Measurements from ENCODE around the gene CCL27.
"Not testable (repeated sequence)": the region's sequence is repeated elsewhere in the genome, so short reads cannot be mapped to it uniquely, and the experiment has no call there.

CCL27 gene

DNA sequence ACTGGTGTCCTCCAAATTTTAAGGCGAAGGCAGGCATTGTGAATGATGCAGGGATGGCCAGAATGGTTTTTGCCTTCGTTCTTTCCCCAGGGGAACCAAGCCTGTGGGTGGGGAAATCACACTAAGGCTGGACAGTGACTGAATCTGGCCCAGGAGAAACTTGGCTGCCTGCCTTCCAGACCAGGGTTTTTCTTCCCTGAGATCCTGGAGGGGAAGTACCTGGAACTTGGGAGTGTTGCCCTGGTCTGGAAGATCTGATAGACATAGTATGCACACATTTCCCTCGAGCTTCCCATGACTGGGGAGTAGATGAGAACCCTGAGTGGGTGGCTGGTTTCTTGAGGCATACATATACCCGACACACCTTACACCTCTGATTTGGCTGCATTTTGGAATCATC is 11.1 kb downstream of the CCL27 start:
- no peak for DNase-seq (ENCODE audit: low spot score)

GRCh38 chr9:34650816-34651215 is 11.6 kb downstream of the CCL27 start:
- DNase-seq (ENCODE audit: low spot score) = no peak

DNA sequence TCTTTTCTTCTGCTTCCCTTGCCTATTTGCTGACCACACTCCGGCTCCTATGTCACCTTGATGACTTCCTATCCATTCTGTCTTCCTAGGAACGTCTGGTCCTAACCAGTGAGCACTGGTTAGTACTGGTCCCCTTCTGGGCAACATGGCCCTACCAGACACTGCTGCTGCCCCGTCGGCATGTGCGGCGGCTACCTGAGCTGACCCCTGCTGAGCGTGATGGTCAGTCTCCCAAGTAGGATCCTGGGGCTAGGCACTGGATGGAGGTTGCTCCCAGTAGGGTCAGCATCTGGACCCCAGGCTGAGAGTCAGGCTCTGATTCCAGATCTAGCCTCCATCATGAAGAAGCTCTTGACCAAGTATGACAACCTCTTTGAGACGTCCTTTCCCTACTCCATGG is 13.8 kb downstream of the CCL27 start:
- no peak for DNase-seq (ENCODE audit: low spot score)

DNA sequence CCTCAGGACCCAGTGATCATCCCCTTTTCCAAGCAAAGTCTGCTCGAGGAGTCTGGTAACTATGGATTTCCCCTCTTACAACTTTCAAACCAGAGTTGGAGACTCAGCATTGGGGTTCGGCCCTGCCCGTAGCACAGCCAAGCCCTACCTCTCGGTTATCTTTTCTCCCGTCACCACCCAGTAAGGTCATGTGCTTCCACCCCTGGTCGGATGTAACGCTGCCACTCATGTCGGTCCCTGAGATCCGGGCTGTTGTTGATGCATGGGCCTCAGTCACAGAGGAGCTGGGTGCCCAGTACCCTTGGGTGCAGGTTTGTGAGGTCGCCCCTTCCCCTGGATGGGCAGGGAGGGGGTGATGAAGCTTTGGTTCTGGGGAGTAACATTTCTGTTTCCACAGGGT is 14.8 kb downstream of the CCL27 start:
- no peak for DNase-seq (ENCODE audit: low spot score)

DNA sequence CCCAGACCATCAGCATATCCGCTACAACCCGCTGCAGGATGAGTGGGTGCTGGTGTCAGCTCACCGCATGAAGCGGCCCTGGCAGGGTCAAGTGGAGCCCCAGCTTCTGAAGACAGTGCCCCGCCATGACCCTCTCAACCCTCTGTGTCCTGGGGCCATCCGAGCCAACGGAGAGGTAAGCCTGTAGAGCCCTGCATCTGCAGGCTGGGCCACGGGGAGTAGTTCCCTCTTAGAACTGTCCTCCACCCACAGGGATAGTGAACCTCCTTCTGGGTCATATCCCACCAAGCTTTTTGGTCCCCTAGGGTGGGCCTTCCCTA is 15.4 kb downstream of the CCL27 start:
- no peak for DNase-seq (ENCODE audit: low spot score)

DNA sequence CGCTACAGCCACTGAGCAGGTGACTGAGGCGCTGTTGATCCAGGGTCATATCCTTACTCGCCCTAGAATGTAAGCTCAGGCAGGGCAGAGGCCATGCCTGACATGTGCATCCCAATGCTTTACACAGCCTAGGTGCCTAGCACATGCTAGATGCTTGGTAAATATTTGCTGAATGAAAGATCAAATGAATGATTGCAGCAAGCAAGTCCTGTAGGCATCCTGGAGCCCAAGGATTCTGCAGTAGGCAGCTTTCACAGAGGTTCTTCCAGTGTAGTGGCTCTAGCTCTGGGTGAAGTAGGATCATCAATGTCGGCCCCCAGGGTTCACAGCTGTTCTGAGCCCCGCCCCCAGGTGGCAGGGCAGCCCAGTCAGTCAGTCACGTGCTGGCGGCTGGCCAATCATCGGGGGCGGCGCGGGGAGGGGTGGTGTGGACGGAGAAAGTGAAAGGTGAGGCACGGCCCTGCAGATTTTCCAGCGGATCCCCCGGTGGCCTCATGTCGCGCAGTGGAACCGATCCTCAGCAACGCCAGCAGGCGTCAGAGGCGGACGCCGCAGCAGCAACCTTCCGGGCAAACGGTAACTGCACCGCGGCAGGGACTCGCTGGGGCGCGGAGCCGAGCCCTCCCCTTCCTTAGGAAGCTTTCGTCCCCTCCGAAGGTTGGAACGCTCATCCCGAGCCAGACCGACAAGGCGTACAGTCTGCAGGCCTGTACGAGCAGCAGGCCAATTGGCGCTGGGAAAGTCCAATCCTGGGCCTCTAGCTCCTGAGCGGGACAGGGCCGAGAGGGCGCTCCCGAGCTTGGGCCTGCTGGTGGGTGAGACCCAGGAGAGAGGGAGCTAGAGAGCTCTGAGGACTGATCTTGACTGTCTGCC is 16.0 kb downstream of the CCL27 start, which contains the start of gene GALT:
TSS of gene GALT (plus strand) at position 465 of the 873 bp plus-strand sequence. CDS start at position 495, 30 bp downstream.
- DNase-seq (ENCODE audit: low spot score) = peak; percentile 84

GRCh38 chr9:34644766-34645314 is 17.6 kb downstream of the CCL27 start:
- no peak for DNase-seq (ENCODE audit: low spot score)

GRCh38 chr9:34642679-34643078 is 19.8 kb downstream of the CCL27 start:
- no peak for DNase-seq (ENCODE audit: low spot score)

DNA sequence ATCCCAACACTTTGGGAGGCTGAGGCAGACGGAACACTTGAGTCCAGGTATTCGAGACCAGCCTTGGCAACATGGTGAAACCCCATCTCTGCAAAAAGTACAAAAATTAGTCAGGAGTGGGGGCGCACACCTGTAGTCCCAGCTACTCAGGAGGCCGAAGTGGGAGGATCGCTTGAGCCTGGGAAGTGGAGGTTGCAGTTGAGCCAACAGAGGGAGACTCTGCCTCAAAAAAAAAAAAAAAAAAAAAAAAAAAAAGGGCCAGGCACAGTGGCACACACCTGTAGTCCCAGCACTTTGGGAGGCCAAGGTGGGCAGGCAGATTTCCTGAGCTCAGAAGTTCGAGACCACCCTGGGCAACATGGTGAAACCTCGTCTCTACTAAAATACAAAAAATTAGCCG is 23.1 kb downstream of the CCL27 start:
- DNase-seq (ENCODE audit: low spot score) = not testable (repeated sequence)

- no peak for DNase-seq (ENCODE audit: low spot score)
These were observed 24.4 kb downstream of the CCL27 start for GRCh38 chr9:34638138-34638445.

DNA sequence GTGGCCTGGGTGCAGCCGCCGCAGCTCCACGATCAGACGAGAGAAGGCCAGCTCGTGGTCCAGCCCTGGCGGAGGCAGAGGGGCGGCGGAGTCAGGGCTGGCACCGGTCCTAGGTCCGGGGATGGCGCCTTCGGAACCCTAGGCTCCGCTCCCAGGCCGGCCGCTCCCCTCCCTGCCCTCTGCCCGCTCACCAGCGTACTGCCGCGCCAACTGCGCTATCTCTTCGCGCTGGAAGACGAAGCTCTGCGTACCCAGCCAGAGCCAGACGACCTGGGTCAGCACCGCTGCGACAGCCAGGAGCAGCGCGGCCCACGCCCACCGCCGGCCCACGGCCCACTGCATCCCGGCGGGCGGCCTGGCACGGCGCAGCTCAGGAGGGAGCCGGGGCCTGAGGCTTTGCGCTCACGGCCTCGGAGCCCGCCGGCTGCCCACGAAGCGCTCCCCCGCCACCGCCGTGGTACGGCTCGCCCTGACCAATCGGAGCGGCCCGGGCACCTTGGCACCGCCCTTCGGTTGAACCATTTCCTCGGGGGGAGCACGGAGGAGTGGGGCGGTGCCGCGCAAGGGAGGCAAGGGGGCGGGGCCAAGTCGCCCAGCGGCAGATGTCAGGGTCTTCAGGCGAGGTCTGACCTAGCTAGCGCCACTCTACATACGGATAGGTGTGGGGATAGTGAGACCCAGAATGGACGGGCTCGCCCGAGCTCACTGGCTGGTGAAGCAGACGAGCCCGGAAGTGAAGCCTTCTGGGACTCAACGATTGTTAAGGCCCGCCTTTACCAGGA is 24.9 kb downstream of the CCL27 start, which contains the start of gene SIGMAR1:
TSS of gene SIGMAR1 (minus strand) at position 432 of the 782 bp plus-strand sequence. CDS start at position 342, 90 bp downstream.
- DNase-seq (ENCODE audit: low spot score) = peak; percentile 77

DNA sequence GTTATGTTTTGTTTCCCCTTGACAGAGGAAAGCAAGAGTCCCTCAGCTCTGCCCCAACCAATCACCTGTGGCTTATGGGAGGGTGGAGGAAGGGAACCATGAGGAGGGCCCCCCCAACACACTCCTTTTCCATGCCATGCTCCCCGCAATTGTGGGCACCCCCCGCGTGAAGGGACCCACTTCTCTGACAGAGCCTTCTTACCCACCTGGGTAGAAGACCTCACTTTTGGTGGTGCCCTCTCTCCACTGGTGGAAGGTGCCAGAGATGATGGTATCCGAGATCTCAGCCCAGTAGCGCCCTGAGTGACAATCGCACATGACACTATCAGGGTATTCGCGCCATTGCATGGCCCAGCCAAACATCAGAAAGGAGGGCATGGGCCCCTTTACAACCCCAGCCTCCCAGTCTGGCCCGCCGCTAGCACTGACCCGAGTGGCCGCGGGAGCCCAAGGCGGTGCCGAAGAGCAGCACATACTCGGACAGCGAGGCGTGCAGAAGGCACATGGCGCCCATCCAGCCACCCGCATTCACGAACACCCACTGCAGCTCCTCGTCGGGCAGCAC is 25.6 kb downstream of the CCL27 start:
- no peak for DNase-seq (ENCODE audit: low spot score)

DNA sequence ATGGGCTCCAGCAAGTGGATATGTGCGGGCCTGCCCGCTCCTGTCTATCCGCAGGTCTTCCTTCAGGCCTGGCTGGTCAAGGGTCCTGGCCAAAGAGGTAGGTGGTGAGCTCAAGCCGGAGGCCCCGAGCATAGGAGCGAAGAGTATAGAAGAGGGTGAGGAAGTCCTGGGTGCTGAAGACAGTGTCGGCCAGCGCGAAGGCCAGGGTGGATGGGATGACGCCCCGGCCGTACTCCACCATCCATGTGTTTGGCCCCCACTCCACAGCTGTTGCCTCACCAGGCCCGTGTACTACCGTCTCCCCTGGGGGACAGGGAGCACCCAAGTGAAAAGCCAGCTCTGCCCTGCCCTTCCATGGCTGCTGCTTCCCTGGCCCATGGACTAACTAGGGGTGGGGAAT is 26.9 kb downstream of the CCL27 start:
- no peak for DNase-seq (ENCODE audit: low spot score)

GRCh38 chr9:34634551-34635248 is 27.8 kb downstream of the CCL27 start:
- no peak for DNase-seq (ENCODE audit: low spot score)

DNA sequence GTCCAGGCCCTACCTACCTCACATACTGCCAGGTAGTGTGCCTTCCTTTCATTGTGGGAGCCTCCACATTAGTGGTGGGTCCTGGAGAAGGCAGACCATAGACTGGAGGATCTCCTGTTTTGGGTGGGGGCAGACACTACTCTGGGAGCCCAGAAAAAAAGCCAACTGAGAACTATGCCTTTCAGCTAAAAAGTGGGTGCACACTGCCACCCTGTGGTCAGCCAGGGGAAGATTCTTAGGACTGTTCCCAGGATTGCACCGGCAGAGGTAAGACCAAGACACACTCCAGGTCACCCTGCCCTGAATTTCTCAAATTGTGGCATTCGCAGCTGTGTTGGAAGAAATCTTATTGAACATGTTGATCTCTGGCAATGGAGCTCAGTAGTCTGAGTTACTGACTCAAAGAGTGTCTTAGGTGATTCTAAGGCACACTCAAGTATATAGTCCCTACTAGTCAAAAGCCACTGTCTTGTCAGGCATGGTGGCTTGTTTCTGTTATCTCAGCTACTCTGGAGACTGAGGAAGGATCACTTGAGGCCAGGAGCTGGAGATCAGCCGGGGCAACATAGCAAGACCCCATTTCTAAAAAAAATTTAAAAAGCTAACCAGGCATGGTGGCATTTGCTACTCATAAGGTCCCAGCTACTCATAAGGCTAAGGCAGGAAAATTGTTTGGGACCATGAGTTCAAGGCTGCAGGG is 28.5 kb downstream of the CCL27 start:
- peak; percentile 65 for DNase-seq (ENCODE audit: low spot score)

DNA sequence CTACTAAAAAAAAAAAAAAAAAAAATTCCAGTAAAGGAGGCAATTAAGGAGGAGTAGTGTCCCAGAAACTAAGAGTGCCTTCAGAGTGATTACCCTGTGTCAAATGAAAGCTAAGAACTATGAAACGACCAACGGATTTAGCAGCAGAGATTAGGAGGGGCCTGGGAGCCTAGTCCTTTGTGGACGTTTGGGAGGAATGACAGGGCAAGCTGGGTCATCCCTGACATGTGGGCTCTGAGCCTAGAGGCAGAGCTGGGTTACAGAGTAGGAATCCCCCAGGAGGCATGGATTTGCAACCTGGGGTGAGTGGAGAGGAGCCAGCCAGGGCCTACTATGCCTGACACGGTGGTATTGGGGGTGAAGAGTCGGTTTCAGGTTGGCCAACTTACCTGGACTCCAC is 29.3 kb downstream of the CCL27 start:
- no peak for DNase-seq (ENCODE audit: low spot score)

DNA sequence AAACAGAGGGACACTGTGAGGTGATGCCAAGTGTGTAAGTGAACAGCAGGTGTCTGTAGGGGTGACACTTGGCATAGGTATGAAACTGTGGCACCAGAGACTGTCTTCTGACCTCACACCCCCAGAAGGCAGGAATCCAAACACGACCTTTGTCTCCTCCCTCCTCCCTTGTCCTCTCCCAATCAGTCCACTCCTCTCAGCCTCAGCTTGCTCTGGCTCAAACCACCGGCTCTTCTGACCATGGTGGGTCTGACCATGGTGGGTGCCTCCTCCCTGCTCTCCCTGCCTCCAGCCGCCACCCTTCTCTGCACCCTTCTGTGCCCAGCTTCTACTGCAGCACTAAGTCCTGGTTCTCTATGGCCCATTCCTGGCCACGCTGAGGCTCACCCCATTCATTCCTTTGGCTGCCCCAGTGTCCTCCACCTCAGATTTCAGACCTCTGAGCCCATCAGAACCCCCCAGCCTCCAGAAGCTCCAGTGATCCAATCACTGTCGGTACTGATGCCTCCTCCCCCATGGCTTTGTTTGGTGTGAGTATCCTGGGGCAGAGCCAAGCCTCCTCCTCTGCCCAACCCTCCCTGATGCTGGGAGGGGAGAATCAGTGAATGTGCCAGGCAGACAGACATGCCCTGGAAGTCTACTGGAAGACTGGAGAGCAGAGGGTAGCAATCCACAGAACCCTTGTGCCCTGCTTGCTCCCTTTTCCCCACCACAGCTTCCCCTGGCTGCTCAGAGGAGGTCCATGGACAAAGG is 31.9 kb downstream of the CCL27 start:
- DNase-seq (ENCODE audit: low spot score) = no peak

GRCh38 chr9:34629491-34629808 is 33.0 kb downstream of the CCL27 start:
- no peak for DNase-seq (ENCODE audit: low spot score)

- DNase-seq (ENCODE audit: low spot score) = peak; percentile 57
These were observed 33.6 kb downstream of the CCL27 start, which contains the start of gene ARID3C for GRCh38 chr9:34628656-34629490. TSS of gene ARID3C (minus strand) at chr9:34629066. CDS start at chr9:34628014, 1,052 bp downstream.

All from HuH-7.5 (cell line).